NCI-H69 (cell line): ENCODE measurements around the gene SPATA9.

Experiments used
- DNase-seq: peaks from one replicate; lab custom pipeline; 2025; lab: John Stamatoyannopoulos, UW

The SPATA9 gene

GRCh38 chr5:95682891-95683290, at the start of gene SPATA9:
Gene SPATA9 (minus strand): TSS chr5:95682991. CDS start chr5:95682854, 137 bp downstream.
- DNase-seq: no peak

- DNase-seq: peak; percentile 86
Measured at GRCh38 chr5:95731571-95732554, 49.1 kb upstream of the SPATA9 start.

- DNase-seq: peak; percentile 97
Measured at GRCh38 chr5:95730730-95731570, 48.2 kb upstream of the SPATA9 start, which contains the start of gene RHOBTB3. Gene RHOBTB3 (plus strand): TSS chr5:95731336. CDS start chr5:95731683, 347 bp downstream.

- DNase-seq: peak; percentile 41
Measured at GRCh38 chr5:95730011-95730700, 47.4 kb upstream of the SPATA9 start.

GRCh38 chr5:95729115-95730010, 46.6 kb upstream of the SPATA9 start:
- DNase-seq: peak; percentile 20

- no peak for DNase-seq
Measured at GRCh38 chr5:95728494-95729114, 45.8 kb upstream of the SPATA9 start.

GRCh38 chr5:95727764-95728191, 45.0 kb upstream of the SPATA9 start:
- peak; percentile 97 for DNase-seq

GRCh38 chr5:95726811-95727763, 44.3 kb upstream of the SPATA9 start:
- peak; percentile 73 for DNase-seq

GRCh38 chr5:95725937-95726810, 43.4 kb upstream of the SPATA9 start:
- peak; percentile 55 for DNase-seq

- no peak for DNase-seq
Measured at GRCh38 chr5:95725071-95725820, 42.5 kb upstream of the SPATA9 start.

- DNase-seq: peak; percentile 51
Measured at GRCh38 chr5:95723632-95724369, 41.0 kb upstream of the SPATA9 start.

GRCh38 chr5:95721582-95722295, 38.9 kb upstream of the SPATA9 start:
- no peak for DNase-seq

- peak; percentile 91 for DNase-seq
Measured at GRCh38 chr5:95720094-95720786, 37.4 kb upstream of the SPATA9 start.

GRCh38 chr5:95718738-95719137, 35.9 kb upstream of the SPATA9 start:
- DNase-seq: no peak

GRCh38 chr5:95718203-95718602, 35.4 kb upstream of the SPATA9 start:
- no peak for DNase-seq
